HFF-Myc (cell line): ENCODE results near the gene HIGD1A.

Experiments
- DNase-seq: peaks from one replicate; pipeline ENCODE4 v3.0.0-alpha.2; 2011; ENCODE audit warnings: low read depth; ENCODE audit errors: extremely low read depth
- H3K4me3 ChIP-seq: replicated peaks from 2 replicates; pipeline ENCODE4 v1.5.1; 2011; ENCODE audit warnings: low read depth, mild to moderate bottlenecking, control low read depth, low read length
- TF ChIP-seq, protein P1 (sequence below): IDR thresholded peaks from 2 replicates; pipeline ENCODE4 v1.5.1; 2012; ENCODE audit warnings: mild to moderate bottlenecking, low read depth, low read length, control low read depth; ENCODE audit errors: missing control alignments

Gene HIGD1A

DNA sequence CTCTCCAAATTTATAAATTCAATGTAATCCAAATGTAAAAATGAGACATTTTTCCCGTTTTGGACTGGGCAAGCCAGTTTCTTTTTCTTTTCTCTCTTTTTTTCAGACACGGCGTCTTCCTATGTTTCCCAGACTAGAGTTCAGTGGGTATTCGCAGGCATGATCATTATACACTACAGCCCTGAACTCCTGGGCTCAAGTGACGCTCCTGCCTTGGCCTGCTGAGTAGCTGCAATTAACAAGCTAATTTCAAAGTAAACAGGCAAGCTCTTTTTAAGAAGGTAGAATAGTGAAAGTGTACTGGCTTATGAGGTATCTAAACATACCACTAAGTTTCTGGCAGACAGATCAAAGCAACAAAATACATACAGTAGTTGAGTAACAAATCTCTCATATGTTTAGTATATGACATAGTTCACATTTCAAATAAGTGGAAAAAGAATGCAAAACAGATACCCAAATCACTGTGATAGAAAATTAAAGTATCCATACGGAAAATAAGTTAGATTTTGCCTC, 13.5 kb downstream of the HIGD1A start:
- TF ChIP-seq, protein P1, sequence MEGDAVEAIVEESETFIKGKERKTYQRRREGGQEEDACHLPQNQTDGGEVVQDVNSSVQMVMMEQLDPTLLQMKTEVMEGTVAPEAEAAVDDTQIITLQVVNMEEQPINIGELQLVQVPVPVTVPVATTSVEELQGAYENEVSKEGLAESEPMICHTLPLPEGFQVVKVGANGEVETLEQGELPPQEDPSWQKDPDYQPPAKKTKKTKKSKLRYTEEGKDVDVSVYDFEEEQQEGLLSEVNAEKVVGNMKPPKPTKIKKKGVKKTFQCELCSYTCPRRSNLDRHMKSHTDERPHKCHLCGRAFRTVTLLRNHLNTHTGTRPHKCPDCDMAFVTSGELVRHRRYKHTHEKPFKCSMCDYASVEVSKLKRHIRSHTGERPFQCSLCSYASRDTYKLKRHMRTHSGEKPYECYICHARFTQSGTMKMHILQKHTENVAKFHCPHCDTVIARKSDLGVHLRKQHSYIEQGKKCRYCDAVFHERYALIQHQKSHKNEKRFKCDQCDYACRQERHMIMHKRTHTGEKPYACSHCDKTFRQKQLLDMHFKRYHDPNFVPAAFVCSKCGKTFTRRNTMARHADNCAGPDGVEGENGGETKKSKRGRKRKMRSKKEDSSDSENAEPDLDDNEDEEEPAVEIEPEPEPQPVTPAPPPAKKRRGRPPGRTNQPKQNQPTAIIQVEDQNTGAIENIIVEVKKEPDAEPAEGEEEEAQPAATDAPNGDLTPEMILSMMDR: no peak
- DNase-seq: no peak
- no peak overlapping the region for H3K4me3 ChIP-seq

DNA sequence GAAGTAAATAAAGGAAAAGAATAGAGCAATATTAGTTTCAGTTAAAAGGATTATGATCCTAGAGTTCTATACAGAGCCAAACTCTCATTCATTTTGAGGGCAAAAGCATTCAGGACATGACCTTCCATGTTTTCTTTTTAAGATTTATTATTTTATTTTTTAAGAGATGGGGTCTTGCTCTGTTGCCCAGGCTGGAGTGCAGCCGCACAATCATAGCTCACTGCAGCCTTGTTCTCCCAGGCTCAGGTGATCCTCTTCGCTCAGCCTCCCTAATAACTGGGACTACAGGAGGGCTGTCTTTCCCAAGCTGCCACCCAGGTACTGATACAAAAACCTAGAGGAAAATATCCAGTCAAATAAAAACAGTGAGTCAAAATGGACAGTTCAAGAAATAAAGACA, 17.7 kb downstream of the HIGD1A start:
- no peak overlapping the region for H3K4me3 ChIP-seq
- no peak for DNase-seq
- TF ChIP-seq, protein P1: no peak

DNA sequence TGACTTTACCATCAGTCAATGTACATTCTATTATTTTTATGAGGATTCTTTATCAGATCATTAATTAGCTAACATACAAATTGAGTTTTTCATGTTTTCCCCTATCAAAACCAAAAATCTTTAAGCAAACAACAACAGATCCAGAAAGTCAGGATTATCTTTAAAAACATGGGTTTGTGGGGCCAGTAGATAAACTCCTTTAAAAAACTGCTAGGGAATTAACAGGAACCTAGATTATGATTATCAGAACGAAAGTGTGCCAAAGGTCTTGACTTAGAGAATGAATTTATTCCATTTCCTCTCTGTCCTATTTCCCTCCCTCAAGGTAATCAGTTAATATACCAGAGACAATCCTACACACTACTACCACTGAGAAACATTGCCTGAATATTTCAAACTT, 18.1 kb downstream of the HIGD1A start:
- TF ChIP-seq, protein P1: no peak
- no peak for DNase-seq
- no peak overlapping the region for H3K4me3 ChIP-seq

DNA sequence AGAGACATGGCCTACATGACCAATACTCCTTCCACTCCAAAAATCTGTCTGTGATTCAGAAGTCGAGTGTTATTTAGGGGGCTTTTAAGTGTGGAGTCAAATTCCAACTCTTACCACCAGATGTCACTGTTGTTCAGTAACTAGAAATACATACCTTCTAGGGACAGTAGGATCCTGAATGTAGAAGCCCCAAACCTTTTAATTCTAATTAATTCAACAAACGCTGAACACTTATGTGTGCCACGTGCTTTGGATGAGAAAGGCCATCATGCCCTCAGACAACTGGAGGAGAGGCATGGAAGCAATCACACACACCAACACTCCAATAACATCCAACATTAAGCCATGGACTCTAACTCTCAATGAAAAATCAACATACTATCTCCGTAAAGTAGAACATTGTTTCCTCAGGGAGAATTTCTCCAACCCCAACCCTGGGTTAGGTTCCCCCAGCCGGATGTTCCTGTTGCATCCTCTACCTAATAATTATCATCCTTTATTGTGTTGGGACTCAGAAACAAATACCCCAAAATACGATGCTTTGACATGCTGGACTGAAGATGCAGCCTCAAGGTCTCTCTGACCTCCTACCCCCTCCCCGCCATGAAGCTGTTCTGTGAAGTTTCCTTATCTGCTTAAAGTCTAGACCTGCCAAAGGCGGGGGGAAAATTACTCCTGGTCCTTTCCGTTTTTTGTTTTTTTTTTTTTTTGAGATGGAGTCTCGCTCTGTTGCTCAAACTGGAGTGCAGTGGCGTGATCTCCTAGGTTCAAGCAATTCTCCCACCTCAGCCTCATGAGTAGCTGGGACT, 23.2 kb downstream of the HIGD1A start:
- DNase-seq: peak; percentile 72
- TF ChIP-seq, protein P1: peak; percentile 62
- H3K4me3 ChIP-seq: no peak overlapping the region

DNA sequence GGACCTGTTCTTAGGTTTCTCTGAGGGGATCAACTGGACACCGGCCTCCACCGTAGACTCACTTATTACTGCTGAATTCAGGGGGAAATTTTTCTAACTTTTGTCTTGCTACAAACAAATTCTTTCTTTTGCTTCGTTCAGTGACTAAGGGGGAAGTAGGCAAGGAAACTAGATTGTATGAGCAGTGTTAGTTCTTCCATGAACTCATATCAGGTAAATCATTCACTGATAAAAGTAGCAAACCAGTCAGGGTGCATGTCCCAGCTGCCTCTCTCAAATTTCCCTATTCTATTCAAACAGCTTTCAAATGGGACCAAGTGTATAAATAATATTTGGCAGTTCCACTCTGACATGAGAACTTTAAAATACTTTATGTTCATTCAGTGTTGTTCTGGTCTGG, 23.9 kb downstream of the HIGD1A start:
- TF ChIP-seq, protein P1: no peak
- no peak overlapping the region for H3K4me3 ChIP-seq
- DNase-seq: no peak

DNA sequence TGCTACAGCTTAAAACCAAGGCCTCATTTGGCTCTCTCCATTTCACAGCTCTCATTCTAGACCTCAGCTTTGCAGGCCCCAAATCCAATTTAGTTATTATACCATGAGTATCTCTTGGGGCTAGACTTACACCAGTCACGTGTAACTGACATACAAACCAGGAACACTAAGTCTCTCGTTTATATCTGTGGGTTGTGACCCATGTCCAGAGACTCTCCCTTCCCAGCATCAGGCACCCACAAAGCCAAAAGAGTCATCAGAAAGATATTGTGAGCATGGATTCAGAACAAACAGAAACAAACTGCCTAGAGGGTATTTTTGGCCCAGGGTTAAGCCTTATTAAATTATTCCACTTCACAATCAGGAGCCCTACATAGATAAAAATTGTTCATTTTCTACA, 25.6 kb downstream of the HIGD1A start:
- TF ChIP-seq, protein P1: no peak
- DNase-seq: no peak
- H3K4me3 ChIP-seq: no peak overlapping the region

DNA sequence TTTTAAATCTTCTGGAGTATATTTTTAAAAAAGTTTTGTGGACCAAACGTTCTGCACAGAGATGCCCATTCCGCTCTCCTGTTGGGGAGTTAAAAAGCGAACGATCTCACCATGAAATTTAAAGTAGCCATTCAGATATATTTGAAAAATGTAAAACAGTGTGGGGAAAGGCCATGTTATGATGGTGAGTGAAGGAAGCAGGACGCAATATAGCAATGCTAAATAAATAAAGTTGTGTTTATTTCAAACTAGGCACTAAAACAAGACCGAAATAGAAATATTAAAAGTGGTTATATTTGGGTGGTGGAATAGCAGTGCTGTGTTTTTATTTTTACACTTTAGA, 30.9 kb downstream of the HIGD1A start:
- TF ChIP-seq, protein P1: no peak
- peak overlapping the region; percentile 48 for H3K4me3 ChIP-seq
- no peak for DNase-seq
